ENCODE data around the gene SLC38A10.

GRCh38 chr17:81334391-81334901, 39.3 kb upstream of the SLC38A10 start:
- TF ChIP-seq POLR2A (IDR thresholded peaks at IDR 0.05) (no peak), CTCF (IDR thresholded peaks at IDR 0.05) (no peak)
